PC-9 (cell line): ENCODE data around the gene FAM180A.

ENCODE experiments used
- EZH2 ChIP-seq: fragments of 200-600 bp; sonication (generic); IDR thresholded peaks from 2 replicates; pipeline ENCODE4 v1.8.0; 2017; ENCODE audit warnings: antibody characterized with exemption, low read depth
- TF ChIP-seq, protein P1 (sequence below): fragments of 200-600 bp; sonication (generic); conservative IDR thresholded peaks from 2 replicates; pipeline ENCODE4 v1.6.1; 2017; ENCODE audit warnings: mixed run types, antibody characterized with exemption, mild to moderate bottlenecking, moderate library complexity

DNA sequence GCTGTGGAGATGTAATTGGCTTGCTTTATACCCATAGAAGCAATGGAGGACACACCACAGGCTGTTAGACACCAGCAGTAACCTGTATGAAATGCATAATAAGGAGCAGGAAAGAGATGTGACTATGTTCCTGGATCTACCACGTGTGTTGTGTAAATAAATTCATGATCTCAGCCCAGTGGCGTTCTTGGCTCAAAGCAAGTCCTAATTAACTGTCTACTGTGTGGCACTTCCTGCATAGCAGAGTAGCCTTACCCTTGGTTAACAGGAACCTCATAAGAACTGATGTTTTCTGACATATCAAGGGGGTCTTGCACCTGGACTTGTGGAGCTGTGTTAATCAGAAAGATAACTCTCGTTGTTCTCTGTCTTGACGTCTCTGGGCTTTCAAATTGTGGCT, 25.7 kb upstream of the FAM180A start:
- TF ChIP-seq, protein P1, sequence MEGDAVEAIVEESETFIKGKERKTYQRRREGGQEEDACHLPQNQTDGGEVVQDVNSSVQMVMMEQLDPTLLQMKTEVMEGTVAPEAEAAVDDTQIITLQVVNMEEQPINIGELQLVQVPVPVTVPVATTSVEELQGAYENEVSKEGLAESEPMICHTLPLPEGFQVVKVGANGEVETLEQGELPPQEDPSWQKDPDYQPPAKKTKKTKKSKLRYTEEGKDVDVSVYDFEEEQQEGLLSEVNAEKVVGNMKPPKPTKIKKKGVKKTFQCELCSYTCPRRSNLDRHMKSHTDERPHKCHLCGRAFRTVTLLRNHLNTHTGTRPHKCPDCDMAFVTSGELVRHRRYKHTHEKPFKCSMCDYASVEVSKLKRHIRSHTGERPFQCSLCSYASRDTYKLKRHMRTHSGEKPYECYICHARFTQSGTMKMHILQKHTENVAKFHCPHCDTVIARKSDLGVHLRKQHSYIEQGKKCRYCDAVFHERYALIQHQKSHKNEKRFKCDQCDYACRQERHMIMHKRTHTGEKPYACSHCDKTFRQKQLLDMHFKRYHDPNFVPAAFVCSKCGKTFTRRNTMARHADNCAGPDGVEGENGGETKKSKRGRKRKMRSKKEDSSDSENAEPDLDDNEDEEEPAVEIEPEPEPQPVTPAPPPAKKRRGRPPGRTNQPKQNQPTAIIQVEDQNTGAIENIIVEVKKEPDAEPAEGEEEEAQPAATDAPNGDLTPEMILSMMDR, result no peak
- TF ChIP-seq EZH2, result no peak
